Cerebellar nuclear complex (tissue), 1 donor: ENCODE data around the gene TRMT11.
"Not testable (repeated sequence)": the region's sequence is repeated elsewhere in the genome, so short reads cannot be mapped to it uniquely, and the experiment has no call there.

Source experiments
- DNase-seq, 2 experiments: peaks; one replicate each; lab custom pipeline; 2025; lab: John Stamatoyannopoulos, UW

The TRMT11 gene

DNA sequence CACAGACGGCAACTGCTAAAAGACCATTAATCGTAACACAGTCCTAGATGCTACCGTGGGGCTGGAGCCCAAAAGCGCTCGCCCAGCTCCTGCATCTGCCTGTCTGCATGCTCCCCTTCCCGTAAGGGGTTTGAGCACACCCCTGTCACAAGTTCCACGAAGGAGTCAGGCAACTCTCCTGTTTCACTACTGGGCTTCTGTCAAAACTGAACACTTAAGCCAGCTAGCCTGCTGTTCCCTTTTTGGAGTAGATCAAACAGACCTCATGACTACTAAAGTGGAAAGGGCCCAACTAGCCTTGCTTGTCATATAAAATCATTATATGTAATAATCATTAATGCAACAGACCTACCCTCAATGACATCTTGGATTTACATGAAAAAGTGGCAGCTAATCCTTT lies 61.3 kb downstream of the TRMT11 start:
- DNase-seq = no peak

DNA sequence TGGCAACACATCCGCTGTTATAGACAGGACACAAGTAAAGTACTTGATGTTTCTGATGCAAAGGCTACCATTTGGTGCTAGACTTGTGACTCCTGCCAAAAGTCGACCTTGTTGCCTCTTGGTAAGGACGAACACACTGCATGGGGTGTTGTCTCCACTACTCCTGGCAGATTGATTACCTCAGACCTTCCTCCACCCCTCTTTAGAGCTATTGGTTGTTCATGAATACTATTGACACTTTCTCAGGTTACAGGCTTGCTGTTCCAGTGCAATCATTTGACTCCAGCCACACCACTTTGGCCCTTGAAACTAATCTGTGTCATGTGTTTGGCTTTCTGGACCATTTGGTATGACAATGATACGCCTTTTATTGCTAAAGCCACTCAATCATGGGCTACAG lies 62.3 kb downstream of the TRMT11 start:
- no peak for DNase-seq

DNA sequence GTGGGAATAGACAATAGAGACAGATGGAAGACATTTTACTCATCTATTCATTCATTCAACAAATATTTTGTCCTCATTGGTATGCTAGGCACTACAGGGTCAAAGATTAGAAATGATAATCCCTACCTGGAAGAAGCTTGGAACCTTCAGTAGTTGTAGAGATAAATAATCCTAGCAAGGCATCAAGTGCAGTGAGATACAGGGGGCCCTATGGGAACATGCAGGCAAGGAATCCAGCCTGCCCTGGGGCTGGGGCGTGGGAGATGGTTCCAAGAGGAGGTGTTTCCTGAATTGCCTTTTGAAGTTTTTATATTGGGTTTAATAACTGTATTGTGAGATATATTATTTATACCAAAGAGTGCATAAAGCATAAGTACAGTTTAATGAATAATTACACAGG lies 64.5 kb downstream of the TRMT11 start:
- DNase-seq = no peak

DNA sequence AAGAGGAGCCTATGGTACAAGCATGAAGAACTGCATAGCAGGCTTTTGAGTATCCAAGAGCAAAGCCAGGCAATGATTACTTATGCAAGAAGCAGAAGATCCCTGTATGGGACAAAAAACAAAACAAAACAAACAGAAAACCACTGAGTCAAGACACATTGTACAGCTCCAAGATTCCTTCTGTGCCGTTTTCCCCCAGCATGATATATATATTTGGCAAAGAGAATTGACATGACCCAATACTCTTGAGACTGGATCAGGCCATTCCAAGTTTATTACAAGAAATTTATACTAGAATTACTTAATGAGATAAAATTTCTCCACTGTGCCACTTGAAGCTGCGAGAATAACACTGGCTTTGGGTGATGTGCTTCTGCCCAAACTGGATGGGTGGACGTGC lies 65.5 kb downstream of the TRMT11 start:
- no peak for DNase-seq

DNA sequence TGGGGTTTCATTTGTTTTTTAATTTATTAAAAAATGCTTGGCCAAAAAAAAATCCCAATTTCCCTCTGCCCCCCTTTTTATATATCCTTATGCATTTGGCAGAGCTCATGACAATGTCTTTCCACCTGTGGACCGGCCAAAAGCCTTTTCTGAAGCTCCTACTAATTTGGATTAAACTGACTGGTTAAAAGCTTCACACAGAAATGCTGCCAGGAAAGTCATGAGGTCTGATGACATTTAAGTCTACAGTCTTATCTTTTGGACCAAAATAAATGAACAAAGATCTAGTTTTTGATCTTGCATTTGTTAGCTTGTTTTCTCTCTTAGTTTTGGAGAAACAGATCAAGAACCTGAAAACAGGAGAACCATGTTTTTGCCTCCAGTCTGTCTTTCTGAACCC lies 66.1 kb downstream of the TRMT11 start:
- no peak for DNase-seq

DNA sequence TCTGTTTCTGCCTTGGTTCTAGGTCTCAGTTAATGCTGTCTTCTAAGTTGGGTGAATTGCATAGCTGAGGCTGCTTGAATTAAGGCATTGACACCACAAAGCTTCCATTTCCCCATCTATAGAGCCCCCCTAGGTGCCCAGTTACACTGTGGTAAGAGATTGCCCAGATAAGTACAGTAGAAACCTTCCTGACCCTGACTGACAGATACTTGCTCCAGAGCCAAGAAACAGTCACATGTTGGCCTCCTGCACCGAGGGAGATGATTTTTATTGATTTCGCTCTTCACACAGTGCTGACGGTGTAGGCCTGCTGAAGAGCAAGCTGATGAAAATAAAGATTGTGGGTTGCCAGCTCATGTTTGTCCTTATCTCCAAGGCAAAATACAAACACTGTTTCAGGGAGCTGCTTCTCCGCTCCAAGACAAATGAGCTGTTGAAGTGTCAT lies 67.9 kb downstream of the TRMT11 start:
- DNase-seq = no peak

DNA sequence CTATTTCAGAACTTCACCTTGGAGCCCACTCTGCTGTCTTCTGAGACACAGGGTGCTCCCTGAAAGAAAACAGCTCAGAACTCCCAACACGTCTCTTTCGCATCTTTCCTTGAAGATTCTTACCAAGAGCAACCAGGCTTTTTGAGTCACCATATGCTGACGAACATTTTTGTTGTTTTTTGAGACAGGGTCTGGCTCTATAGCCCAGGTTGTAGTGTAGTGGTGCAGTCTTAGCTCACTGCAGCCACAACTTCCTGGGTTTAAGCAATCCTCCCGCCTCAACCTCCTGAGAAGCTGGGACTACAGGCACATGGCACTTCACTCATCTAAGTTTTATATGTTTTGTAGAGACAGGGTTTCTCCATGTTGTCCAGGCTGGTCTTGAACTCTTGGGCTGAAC lies 68.5 kb downstream of the TRMT11 start:
- DNase-seq = no peak

DNA sequence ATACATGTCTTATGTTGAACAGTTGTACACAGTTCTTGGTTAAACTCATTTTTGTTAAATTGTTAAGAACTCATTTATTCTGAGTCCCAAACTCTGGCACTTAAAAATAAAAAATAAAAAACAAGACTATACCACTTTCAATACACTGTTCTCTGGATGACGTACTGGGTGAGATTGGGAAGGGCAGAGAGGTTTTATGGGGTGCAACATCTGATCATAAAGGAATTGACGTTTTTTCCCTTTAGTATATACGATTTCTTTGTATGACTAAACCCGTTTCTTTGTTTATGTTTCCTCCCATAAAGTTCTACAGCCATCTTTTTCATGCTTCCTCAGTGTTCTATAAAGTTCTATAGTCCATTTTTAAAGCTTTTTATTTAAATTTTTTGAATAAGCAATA lies 69.1 kb downstream of the TRMT11 start:
- no peak for DNase-seq

DNA sequence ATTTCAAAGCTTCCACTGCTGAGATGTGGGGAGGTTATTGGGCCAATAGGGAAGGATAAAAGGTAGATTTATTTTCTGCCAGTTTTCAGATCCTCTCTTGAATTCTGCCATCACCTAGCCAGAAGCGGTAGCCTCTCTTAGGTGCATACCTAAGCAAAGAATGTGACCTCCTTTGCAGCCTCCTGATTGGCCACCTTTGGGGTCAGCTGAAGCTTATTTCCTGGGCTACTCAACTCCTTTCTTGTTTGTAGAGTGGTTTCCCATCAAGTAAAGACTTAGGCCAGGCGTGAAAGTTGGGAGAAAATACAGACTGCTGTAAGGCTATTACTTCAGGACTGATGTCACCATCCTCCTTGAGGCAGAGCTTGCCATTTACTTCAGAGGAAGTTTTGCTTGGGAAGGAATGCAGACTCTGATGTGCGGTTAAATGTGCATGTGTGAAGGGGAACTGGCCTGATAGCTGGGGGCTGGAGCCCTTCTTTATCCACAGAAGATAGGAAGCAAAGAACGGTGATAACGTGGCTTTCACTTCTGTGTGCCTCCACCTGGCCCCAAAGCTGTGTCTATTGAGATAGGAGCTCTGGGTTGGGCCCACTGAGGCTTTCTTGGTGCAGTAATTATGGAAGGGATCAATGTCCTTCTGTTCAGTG lies 70.1 kb downstream of the TRMT11 start:
- DNase-seq = no peak

DNA sequence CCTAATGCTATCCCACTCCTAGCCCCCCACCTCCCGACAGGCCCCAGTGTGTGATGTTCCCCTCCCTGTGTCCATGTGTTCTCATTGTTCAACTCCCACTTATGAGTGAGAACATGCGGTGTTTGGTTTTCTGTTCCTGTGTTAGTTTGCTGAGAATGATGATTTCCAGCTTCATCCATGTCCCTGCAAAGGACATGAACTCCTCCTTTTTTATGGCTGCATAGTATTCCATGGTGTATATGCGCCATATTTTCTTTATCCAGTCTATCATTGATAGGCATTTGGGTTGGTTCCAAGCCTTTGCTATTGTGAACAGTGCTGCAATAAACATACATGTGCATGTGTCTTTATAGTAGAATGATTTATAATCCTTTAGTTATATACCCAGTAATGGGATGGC lies 71.7 kb downstream of the TRMT11 start:
- DNase-seq = not testable (repeated sequence)

DNA sequence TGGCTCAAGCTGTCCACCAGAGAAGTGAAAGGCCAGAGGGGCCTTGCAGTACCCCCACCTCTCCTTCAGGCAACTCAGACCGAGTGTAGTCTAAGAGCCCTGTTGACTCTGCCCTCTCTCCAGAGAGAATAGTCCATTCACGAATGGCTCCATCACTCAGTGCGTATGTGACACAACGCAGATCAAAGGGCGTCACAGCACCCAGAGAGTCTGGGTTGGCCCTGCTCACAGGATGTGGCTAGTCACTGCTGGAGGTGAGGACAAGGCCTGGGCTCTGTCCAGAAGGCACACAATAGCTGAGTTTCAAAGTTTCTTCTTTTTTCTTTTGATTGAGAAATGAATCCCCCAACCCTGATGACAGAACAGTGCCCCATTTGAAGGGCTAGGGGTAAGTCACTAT lies 74.1 kb downstream of the TRMT11 start:
- DNase-seq = no peak

DNA sequence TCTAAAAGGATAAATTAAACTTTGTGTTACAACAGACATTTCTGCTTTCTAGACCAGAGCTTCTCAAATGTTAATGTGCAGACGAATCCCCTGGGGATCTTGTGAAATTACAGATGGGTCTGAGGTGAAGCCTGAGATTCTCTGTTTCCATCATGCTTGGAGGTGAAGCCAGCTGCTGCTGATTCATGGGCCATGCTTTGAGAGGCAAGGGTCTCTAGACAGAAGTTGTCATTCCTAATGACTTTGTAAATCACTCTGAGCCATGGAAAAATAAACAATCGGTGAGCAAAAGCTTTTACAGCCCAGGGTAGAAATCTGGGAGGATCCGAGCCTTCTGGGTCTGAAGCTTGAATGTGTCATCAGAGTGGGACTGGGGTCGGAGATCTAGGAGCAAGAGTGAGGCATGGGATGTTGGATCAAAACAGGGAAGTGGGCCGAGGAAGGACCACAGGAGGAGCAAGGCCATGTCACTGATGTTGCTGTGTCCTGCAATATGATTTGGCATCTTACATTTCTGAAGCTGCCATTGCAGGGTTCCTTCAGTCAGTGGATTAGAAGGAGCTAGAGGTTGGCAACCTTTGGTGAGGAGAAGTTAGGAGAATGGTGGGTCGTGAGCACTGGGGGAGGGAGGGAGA lies 77.3 kb downstream of the TRMT11 start:
- no peak for DNase-seq

DNA sequence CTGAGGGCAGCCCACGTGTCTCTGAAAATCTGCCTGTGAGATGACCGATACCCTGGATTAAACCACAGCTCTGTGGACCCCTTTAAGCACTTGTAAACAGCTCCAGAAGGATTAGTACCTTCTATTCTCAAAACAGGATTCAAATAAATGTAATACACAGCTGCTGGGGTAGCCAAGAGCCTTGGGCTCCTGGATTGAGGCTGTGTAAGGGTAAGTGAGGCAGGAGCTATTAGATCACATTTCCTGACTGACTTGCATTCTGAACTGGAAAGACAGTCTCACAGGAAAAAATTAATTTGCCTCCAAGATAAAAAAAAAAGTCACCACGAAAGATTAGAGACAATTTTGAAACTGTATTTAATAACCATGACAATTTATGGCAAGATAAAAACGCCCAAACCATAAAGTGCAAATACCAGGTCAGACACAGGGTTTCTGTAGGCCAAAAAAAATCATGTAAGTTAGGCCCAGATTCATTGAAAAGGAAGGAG lies 78.0 kb downstream of the TRMT11 start:
- no peak for DNase-seq

DNA sequence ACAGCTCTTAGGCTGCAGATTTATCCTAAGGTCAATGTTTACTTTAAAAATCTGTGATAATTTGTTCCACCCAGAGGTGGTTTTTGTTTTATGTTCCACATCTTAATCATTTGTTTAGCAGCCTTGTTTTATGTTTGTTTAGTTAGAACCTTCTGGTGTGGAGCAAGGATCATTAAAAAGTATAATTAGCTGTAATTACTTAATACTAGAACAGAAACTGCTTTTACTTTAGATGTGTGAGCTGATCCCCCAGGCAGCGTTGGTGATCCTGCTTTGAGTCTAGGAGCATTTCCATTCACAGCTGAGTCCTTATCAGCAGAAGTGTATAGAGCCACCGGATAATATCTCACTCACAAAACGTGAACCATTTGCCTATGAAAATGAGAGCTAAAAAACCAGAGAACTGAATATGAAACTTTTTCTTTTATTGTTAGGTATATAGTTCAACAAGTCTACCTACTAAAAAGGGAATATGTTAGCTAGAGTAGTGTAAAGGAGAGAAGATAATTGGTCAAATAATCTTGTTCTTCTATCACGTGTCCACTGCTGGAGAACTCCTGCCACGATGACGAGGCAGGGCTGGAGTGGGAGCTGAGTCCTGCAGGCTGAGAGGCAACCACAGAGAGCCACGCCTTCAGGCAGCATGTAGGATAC lies 78.5 kb downstream of the TRMT11 start:
- no peak for DNase-seq

DNA sequence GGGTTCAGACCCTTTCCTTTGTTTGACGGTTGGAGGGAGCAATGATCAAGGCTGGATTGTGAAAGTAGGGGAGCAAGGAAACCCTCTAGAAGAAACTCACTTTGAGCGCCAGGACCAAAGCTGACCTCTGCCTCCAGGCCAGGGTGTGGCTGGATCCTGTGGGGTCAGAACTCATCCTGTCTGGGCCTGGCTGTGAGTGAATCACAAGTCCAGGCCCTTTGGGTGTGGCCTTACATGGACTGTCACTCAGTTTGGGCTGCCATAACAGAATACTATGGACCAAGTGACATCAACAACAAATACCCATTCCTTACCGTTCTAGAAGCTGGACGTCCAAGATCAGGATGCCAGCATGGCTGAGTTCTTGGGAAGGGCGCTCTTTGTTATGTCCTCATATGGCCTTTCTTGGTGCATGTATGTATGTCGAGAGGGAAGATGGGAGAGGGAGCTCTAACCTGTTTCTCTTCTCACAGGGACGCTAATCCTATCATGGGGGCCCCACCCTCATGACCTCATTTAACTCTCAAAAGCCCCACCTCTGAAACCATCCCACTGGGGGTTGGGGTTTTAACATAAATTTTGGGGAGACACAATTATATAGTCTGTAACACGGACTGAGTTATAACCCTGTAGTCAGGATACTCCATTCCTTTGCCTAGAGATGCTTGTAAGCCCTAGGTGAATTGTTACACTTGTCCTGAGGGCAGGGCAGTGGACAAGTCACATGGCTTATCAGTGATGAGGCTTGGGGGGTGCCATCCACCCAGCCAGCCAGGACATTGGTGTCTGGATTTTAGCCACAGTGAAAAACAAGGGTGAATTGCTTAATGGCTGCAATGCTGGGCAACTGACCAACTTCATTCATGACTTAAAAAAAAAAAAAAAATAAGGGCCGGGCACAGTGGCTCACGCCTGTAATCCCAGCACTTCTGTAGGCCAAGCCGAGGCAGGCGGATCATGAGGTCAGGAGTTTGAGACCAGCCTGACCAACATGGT lies 80.0 kb downstream of the TRMT11 start:
- no peak for DNase-seq

DNA sequence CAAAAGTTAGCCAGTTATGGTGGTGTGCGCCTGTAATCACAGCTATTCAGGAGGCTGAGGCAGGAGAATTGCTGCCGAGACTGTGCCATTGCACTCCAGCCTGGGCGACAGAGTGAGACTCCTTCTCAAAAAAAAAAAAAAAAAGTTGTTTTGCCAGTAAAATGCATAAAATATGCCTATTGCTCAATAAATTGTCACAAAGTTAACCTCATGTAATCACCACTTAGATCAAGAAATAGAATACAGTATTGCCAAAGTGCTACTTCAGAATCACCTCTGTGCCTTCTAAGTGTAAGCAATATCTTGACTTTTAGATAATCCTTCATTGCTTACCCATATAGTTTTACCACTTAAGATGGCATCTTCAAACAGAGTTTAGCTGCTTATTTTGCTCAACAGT lies 80.7 kb downstream of the TRMT11 start:
- DNase-seq = no peak

DNA sequence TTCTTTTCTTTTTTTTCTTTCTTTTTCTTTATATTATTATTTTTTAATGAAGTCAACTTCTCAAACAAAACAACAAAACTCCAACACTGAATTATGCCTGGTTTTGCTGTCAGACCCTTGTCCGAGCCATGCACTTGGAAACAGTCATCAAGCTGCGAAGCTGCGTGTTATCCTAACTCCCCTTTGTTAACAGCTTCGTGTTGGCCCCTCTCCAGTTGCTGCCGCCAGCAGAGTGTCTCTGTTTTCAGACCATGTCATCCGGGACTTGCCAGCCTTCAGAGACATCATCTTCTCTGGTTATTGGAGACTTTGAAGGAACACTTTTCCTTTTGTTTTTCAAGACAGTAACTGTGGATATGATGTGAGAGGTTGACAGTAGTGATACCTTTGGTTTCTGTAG lies 83.1 kb downstream of the TRMT11 start:
- DNase-seq = no peak

DNA sequence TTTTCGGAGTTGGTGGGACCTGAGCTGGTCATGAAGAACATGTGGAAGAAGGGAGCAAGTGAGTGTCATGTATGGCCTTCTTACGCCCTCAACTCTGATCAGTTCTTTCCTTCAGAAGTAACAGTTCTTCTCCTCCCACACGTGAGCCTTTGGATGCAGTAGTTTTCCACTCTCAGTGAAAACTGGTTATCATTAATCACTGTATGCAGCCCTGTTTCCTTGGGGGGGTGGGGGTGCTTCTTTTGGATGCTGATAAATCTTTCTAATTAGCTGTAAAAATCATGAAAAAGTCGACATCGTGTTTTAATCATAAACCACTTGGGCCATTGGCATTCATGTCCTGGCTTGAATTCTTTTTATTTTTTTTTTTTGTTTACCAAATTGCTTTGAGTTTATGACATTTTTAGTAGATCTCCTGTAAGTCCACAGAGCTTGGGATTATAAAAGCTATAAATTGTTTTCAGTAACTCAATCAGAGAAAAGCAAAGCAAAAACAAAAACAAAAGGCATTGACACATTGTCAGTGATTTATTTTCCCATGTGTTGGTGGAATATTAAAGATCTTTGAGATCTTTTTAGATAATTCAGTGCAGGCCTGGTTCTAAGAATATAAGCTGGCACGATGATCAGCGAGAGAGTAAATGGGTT lies 84.8 kb downstream of the TRMT11 start:
- DNase-seq = no peak

DNA sequence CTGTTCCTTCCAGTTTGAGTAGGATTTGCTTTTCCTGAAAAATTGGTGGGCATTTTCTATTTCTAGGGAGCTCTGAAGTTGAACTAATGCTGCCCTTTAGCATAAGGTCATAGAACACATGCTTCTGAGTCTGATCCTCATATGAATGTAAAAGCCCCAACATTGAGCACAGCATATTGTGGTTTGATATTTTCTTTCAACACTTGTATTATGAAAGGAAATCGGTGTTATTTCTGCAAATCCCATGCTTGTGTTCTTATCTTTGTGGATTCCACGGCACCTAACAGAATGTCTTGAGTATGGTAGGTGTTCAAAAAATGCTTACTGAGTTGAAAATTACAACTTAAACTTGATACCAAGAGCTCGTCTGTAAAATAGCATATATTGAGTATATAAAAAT lies 85.8 kb downstream of the TRMT11 start:
- no peak for DNase-seq

DNA sequence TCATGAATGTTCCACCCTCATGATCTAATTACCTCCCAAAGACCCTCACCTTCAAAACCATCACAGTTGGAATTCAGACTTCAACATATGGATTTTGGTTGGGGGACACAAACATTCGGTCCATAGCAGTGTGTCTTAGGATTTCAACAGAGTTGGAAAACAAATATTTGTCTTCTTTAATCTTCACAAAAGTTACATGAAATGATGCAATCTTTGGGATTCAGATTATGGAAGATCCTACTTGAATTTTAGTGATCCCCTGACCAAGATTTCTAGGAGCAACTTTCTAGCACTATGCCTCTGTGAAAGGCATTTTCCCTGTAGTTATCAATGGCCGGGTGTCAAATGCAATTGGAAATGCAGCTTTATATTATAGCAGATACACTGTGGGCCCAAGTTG lies 86.5 kb downstream of the TRMT11 start:
- no peak for DNase-seq

DNA sequence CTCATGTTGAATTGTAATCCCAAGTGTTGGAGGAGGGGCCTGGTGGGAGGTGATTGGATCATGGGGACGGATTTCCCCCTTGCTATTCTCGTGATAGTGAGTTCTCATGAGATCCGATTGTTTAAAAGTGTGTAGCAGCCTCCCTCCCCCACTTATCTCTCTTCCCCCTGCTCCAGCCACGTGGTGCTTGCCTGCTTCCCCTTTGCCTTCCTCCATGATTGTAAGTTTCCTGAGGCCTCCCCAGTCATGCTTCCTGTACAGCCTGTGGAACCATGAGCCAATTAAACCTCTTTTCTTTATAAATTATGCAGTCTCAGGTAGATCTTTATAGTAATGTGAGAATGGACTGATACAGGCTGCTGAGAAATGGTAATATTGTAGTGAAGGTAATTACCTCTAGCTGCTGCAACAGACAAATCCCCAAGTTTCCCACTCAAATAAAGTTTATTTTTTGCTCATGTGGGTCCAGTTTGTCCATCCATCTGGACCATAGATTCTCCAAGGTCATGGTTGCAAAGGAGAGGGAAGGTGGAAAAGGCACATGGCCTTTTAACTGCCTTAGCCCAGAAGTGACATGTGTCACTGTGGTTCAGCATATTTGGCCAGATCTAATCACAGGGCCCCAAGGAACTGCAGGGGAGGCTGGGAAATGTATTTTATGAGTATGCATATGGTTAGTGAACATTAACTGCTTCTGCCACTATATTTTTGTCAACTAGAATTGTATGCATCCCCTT lies 89.2 kb downstream of the TRMT11 start:
- no peak for DNase-seq
